ENCODE measurements around the gene MCOLN2. TPM values are rescaled to one million over a fixed set of nuclear protein-coding genes. Genes with fewer than 3 reads are reported as not detected.
"Not testable (repeated sequence)": the region's sequence is repeated elsewhere in the genome, so short reads cannot be mapped to it uniquely, and the experiment has no call there.

The MCOLN2 gene
- total RNA-seq, 1 donor from 2014 or later = not detected

DNA sequence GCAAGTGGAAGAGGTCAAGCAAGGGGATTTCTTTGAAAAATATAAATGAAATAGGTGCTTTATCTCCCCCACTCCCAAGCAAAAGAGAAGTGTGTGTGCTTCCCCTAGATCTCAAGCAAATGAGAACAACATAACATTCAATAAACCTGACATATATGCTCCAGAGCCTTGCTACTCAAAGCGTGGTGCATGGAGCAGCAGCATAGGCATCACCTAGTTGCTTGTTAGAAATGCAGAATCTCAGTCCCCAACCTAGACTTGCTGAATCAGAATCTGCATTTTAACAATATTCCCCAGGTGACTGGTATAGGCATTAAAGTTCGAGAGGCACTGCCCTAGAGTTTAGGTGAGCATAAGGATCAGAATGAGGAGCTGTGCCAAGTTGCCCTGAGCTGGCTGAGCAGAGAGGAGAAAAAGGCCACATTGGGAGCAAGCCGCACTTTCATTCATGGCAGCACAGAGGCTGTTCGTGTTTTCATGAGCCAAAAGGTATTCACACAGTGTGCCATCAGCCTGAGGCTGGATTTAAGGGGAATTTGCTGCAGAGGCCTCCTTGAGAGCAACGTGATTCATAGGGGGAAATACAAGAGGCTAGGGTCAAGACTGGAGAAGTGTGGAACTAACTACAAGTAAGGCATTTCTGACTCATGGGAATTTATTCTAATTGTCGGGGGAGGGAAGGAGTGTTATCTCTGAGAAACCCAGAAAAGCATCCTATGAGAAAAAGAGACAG is 89.7 kb downstream of the MCOLN2 start:
- DNase-seq (ENCODE audit: extremely low read depth, low read depth, low spot score) = no peak

DNA sequence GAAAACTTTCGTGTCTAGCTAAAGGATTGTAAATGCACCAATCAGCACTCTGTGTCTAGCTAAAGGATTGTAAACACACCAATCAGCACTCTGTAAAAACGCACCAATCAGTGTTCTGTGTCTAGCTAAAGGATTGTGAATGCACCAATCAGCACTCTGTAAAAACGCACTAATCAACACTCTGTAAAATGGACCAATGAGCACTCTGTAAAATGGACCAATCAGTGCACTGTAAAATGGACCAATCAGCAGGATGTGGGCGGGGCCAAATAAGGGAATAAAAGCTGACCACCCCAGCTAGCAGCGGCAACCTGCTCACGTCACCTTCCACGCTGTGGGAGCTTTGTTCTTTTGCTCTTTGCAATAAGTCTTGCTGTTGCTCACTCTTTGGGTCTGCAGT is 94.2 kb downstream of the MCOLN2 start:
- DNase-seq (ENCODE audit: extremely low read depth, low read depth, low spot score) = not testable (repeated sequence)

- DNase-seq (ENCODE audit: extremely low read depth, low read depth, low spot score) = no peak
Measured at GRCh38 chr1:84899969-84900368, 96.9 kb downstream of the MCOLN2 start.

DNA sequence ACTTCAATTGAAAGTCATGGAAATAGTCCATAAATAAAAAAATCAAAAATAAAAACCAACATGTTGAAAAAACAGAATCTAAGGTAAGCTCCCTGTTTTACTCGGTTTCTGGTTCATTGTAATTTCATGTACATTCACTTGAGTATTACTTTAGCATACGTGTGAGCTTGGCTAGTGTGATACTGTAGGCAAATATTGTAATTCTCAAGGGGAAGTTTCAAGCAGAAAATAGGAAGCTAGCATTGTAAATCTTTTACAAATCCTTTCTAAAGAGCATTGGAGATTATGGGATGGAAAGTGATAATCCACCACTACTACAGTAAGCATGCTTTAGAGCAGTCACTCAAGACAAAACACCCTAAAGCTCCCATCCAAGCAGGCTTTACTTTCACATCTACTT is 100.6 kb downstream of the MCOLN2 start:
- DNase-seq (ENCODE audit: extremely low read depth, low read depth, low spot score) = no peak

DNA sequence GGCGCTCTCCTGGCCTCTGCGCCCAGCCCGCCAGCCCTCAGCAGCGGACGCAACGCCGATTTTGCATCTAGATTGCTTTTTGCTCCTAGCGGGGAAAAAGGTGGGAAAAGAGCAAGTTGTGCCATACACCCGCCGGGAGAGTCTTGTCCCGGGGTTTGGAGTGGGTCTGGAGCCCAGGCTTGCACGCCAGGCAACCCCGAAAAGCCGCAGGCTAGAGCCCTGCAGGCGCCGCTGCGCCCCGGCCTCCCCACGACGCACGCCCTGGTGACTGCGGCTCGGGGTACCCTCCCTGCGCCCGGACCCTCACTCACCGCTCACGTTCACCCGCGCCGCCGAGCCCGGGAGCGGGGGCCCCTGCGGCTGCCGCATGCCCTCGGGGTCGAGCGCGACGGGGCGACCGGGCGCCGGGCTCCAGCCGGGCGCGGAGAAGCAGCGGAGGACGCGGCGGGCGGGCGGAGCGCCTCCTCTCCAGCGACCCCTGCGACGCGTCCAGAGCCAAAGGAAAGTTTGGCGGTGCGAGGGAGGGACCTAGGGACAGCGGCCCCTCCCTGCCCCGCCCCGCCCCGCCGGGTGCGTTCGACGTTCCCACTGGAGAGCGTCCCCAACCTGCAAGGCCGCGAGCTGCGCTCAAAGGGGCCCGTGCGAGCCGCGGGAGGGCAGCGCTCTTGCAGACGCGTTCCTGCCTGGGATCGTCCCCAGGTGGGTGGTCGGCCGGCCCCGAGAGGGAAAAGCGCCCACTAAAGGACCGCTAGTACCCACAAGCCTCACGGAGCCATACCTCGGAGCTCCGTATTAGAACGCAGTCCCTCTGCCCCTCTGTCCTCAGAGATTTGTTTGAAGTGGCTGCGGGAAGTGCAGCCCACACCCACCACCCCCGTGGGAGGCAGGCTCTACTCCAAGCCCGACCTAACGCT is 104.0 kb downstream of the MCOLN2 start, which contains the start of gene LPAR3:
Gene LPAR3 (minus strand): TSS at position 502 of the 914 bp plus-strand sequence. CDS start 27,086 bp downstream, outside the sequence.
- DNase-seq (ENCODE audit: extremely low read depth, low read depth, low spot score) = no peak

GRCh38 chr1:84890566-84890965 is 106.3 kb downstream of the MCOLN2 start:
- DNase-seq (ENCODE audit: extremely low read depth, low read depth, low spot score) = no peak

- no peak for DNase-seq (ENCODE audit: extremely low read depth, low read depth, low spot score)
Measured at GRCh38 chr1:84889437-84889836, 107.5 kb downstream of the MCOLN2 start.

DNA sequence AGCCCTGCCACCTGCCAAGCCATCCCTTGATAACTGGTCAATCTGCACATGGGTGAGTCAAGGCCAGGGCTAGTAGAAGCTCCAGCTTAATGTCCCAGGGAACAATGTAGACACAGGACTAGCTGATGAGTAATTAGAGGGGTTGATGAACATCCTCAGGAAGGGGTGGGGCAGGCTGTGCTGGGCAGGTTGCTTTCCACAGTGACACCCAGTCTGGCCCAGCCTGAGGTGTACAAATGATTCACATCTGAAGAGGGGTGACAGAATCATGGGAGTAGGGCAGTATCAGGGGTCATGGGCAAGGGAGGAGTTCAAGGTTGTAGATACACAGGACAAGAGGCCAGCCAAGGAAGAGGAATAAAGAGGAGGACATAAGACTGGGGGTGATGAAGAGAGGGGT is 108.2 kb downstream of the MCOLN2 start:
- DNase-seq (ENCODE audit: extremely low read depth, low read depth, low spot score) = no peak

GRCh38 chr1:84887261-84887934 is 109.5 kb downstream of the MCOLN2 start:
- no peak for DNase-seq (ENCODE audit: extremely low read depth, low read depth, low spot score)

- DNase-seq (ENCODE audit: extremely low read depth, low read depth, low spot score) = no peak
Measured at GRCh38 chr1:84885469-84885868, 111.4 kb downstream of the MCOLN2 start.

DNA sequence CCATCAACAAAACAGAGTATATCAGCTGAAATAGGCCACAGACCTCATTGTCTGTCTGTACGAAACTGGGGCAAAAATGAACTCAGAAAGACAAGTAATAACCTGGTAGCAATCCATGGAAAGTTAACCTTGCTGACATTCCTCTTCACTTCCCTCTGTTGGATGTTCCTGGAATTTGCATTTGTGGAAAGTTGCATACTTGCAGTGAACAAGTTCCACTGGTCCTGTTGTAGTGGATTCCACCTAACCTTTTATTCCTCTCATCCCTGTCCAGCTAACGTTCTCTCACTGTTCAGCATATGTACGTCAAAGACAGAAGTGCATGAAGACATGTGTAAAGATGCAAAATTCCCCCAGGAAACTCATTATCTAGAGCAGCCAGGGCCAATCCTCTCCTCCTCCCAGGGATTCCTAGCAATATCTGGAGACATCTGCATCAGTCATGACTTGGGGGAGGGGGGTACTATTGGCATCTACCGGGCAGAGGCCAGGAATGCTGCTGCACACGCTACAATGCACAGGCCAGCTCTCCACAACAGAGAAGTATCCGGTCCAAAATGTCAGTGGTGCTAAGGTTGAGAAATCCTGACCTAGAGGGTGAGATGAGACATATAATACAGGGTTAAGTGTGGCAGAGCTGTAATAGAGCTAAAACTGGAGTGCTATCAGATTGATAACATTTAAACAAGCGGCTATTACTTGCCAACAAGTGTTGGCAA is 112.1 kb downstream of the MCOLN2 start:
- no peak for DNase-seq (ENCODE audit: extremely low read depth, low read depth, low spot score)

DNA sequence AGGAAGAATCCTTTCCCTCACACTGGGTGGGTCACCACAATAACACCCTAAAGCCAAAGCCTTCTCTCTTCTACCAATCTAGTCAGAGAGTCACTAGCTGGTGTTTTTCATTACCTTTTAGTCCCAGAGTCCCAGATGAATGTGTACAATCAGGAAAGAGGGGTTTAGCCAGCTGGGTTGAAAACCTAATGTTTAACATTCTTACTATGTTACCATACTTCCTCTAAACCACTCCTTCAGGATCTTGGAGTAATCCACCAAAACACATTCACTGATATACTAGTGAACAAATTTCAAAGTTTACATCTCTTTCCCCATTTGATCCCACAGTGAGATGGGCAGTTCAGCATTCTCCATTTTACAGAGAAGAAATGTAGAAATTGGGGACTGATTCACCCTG is 113.6 kb downstream of the MCOLN2 start:
- DNase-seq (ENCODE audit: extremely low read depth, low read depth, low spot score) = no peak

DNA sequence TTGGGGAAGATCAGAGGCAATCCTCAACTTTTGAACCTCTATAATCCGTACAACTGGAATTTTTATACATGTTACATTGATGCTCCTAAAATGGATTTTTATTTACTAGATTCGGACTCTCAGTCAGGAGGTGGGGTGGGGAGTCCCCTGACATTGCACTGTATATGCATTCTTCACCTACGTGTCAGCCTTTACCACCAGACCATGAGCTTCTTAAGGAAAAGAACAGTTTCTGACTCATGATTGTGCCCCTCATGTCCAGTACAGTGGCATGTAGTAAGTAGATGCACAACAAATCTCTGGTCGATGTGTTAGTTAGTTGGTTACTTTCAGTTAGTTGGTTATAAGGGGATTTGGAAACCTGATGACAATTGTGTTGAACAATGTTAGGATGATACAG is 119.3 kb downstream of the MCOLN2 start:
- no peak for DNase-seq (ENCODE audit: extremely low read depth, low read depth, low spot score)

GRCh38 chr1:84876353-84876752 is 120.6 kb downstream of the MCOLN2 start:
- no peak for DNase-seq (ENCODE audit: extremely low read depth, low read depth, low spot score)

Other genes with a start within 250 kb of the MCOLN2 start
- gene LPAR3, start 103.9 kb downstream of the MCOLN2 start, total RNA-seq = 0.06 TPM in 1 of 2 replicates, not detected in the other
- gene MCOLN3, start 51.4 kb upstream of the MCOLN2 start, total RNA-seq = not detected in 2 replicates
- gene SYDE2, start 203.9 kb upstream of the MCOLN2 start, total RNA-seq = 0.82 and 1.5 TPM in 2 replicates